EH (cell line): Measurements from ENCODE around the gene IKZF2.

Source experiments
- DNase-seq: peaks from one replicate; pipeline ENCODE4 v3.0.0-alpha.2; 2015; ENCODE audit warnings: low read depth

Gene IKZF2

GRCh38 chr2:213098612-213099011, 52.8 kb downstream of the IKZF2 start:
- no peak for DNase-seq

DNA sequence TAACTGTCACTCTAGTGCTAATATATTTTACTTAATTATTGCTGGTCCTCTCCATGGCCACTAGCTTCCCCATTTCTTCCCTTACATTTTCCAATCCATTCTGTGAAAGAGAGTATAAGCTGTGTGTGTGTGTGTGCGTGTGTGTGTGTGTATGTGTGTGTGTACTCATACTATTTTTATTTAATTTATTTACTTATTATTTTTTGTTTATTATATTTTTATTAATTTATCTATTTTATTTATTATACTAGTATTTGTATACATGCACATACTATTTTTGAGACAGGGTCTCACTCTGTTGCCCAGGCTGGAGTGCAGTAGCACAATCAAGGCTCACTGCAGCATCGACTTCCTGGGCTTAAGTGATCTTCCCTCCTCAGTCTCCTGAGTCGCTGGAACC, 59.6 kb downstream of the IKZF2 start:
- no peak for DNase-seq

DNA sequence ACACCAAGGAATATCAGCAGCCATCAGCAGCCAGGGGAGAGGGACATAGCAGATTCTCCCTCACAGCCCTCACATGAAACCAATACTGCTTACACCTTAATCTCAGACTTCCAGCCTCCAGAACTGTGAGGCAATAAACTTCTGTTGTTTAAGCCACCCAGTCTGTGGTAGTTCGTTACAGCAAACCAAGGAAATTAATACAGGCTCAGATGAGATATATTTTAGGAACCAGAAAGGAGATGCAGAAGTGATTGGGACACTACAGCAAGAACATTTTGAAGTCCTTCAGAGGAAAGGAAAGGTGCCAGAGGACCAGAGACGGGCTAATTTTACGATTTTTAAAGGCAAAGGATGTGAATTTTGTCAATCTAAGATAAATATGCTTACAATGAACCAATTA, 60.6 kb downstream of the IKZF2 start:
- no peak for DNase-seq

GRCh38 chr2:213089438-213089837, 62.0 kb downstream of the IKZF2 start:
- DNase-seq, result peak; percentile 52

GRCh38 chr2:213087040-213087439, 64.4 kb downstream of the IKZF2 start:
- DNase-seq, result no peak

- peak; percentile 64 for DNase-seq
Measured at GRCh38 chr2:213086571-213086970, 64.8 kb downstream of the IKZF2 start.

DNA sequence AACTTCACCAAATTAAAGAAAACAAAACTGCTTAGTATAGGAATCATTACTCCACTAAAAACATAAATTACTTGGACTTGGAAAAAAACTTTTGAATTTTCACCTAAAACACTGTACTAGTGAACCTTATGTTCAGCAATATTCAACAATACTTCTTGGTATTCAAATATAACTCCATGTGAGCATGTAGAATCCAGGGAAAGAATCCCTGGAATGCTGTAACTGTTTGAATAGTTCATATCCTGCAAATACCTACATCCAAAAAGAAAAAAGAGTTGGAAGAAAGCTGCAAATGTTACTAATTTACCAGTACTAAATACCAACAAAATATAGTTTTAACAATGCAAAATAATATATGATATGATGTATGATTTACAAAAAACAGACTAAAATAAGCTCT, 65.4 kb downstream of the IKZF2 start:
- peak; percentile 37 for DNase-seq

- DNase-seq, result no peak
Measured at GRCh38 chr2:213085538-213085937, 65.9 kb downstream of the IKZF2 start.

GRCh38 chr2:213084261-213084660, 67.2 kb downstream of the IKZF2 start:
- DNase-seq, result no peak

GRCh38 chr2:213080969-213081617, 70.3 kb downstream of the IKZF2 start:
- no peak for DNase-seq

DNA sequence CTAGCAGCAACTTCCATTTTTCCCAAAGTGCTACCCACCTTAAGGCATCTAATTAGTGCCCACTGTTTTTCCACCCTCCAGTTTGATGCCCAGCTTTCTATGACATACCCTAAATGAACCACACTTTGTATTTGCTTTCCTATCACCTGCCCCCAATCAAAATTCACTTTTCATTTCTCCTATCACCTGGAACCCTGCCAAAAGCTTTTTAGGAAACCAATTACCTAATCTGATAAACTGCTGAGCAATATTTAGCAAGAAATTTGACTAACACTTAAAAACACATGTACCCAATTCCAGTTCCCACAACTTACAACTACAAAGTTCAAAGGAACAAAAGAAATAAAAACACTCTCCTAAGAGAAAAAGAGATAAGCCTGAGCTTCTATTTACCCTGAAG, 71.7 kb downstream of the IKZF2 start:
- DNase-seq, result no peak

- no peak for DNase-seq
Measured at GRCh38 chr2:213078686-213079085, 72.7 kb downstream of the IKZF2 start.

GRCh38 chr2:213069531-213069930, 81.9 kb downstream of the IKZF2 start:
- DNase-seq, result peak; percentile 46

- peak; percentile 6 for DNase-seq
Measured at GRCh38 chr2:213068676-213069359, 82.6 kb downstream of the IKZF2 start.

- DNase-seq, result peak; percentile 56
Measured at GRCh38 chr2:213067888-213068287, 83.5 kb downstream of the IKZF2 start.

DNA sequence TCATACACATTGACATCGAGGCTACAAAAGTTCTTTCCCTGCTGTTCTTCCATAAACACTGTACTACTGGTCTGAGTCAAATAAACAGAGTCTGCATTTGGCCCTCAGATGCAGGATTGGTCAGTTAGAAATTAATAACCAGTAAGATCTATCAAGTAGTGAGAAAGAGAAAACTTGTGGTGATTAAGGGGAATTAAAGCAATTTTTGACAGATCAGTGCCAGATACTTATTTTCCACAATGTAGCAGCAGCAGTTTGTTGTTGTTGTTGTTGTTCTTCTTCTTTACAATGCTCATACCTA, 85.0 kb downstream of the IKZF2 start:
- no peak for DNase-seq

GRCh38 chr2:213065583-213066442, 85.6 kb downstream of the IKZF2 start:
- peak; percentile 9 for DNase-seq

DNA sequence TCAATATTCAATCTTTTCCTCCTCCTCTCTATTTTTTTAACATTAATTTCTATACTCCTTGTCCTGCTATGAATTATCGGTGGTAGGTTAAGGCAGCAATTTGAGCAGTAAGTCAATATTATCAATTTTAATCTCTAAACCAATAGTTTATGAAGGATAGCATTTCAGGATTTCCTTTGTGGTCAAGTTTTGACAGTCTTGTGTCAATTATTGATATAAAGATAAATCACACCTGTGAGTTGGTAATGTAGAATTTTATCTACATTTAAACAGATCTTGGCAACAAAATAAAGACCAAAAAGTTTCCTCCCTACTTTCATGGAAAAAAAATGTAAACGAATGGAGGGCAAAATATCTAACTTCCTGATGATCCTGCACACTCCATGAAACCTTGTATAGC, 87.3 kb downstream of the IKZF2 start:
- no peak for DNase-seq

DNA sequence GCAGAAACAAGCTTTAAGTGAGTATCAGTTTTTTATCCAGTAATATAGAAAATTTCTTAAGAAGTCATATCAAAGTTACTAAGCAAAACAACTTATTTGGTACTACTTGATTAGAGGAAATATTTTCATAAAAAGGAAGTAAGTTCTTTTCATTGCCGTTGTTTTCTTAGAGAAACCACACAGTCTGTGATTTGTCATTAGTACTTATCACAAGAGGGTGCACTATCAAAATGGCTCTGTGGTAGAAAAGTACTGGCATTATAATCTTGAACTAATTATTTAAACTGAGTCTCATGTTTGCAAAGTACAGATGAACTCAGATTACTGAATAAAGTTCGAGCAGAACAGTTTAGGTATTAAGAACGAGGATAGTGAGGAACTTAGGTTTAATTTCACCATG, 93.4 kb downstream of the IKZF2 start:
- DNase-seq, result no peak

- no peak for DNase-seq
Measured at GRCh38 chr2:213046431-213046830, 105.0 kb downstream of the IKZF2 start.

- no peak for DNase-seq
Measured at GRCh38 chr2:213043566-213043965, 107.8 kb downstream of the IKZF2 start.

- DNase-seq, result no peak
Measured at GRCh38 chr2:213042262-213042661, 109.2 kb downstream of the IKZF2 start.

DNA sequence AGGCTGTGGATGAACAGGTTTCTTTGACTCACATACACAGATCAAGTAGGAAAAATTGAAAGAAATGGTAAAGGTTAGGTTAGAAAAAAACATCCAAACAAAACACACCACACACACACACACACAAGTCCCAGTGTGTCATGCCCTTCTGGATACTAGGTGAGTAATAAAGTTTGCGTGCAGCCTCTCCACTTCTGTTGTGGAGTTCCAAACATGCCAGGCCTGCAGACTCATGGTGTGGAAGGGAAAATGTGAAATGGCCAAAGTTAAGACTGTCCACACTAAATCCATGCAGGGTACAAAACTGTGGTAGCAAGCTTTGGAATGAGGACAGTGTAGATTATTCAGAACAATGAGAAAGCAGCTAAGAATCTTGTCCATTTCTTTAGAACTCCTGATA, 114.6 kb downstream of the IKZF2 start:
- peak; percentile 72 for DNase-seq
